Loucy (cell line): ENCODE data around the gene CDH12.

Experiments
- EZH2phosphoT487 ChIP-seq: fragments of 200-600 bp; IDR thresholded peaks from 2 replicates; pipeline ENCODE4 v1.6.1; 2018; ENCODE audit warnings: antibody characterized with exemption, mild to moderate bottlenecking, moderate library complexity, borderline replicate concordance
- TF ChIP-seq, protein P1 (sequence below): fragments of 200-600 bp; sonication (generic); conservative IDR thresholded peaks from 2 replicates; pipeline ENCODE4 v1.5.1; 2014; ENCODE audit warnings: mild to moderate bottlenecking, antibody characterized with exemption, low read length

DNA sequence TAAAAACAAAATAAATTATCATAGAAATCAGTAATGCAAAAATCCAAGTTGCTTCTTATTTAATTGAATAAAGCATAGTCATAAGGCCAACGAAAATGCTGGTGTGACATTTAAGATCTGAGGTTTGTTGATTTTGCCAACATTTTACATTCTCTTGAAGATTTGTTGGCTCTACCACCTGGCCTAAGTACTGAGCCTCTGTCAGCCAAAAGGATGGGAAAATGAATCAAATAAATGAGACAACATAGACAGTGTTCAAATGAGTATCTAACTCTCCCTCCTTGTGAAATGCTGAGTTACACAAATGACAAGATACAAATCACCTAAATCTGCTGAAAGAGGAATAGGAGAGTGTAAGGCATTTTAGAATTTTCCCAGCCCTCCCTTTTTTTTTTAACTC lies 575.0 kb downstream of the CDH12 start:
- TF ChIP-seq, protein P1, sequence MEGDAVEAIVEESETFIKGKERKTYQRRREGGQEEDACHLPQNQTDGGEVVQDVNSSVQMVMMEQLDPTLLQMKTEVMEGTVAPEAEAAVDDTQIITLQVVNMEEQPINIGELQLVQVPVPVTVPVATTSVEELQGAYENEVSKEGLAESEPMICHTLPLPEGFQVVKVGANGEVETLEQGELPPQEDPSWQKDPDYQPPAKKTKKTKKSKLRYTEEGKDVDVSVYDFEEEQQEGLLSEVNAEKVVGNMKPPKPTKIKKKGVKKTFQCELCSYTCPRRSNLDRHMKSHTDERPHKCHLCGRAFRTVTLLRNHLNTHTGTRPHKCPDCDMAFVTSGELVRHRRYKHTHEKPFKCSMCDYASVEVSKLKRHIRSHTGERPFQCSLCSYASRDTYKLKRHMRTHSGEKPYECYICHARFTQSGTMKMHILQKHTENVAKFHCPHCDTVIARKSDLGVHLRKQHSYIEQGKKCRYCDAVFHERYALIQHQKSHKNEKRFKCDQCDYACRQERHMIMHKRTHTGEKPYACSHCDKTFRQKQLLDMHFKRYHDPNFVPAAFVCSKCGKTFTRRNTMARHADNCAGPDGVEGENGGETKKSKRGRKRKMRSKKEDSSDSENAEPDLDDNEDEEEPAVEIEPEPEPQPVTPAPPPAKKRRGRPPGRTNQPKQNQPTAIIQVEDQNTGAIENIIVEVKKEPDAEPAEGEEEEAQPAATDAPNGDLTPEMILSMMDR: no peak
- no peak for TF ChIP-seq EZH2phosphoT487
